LNCAP (cell line): ENCODE results near the gene KITLG.

ENCODE experiments used
- TF ChIP-seq, protein P1 (sequence below): fragments of 450-650 bp; IDR thresholded peaks from 2 replicates; pipeline ENCODE4 v1.5.1; 2017; ENCODE audit warnings: mild to moderate bottlenecking

The KITLG gene

DNA sequence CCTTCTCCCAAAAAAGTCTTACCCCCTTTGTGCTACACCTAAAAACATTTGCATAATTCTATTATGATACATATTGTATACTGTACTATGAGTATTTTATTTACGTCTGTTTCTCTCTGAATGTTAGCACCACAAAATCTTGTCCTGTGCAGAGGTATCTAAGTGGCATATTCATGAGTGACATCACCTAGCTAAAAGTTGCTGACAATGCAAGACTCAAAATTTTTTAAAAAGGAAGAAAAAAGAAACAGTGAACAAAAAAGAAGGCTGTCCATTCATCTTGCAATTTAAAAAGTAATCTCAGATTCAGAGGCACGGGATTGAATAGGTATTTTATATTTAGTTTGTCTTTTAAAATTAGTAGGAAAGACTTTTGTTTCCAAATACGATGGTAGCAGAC, 69.4 kb downstream of the KITLG start:
- TF ChIP-seq, protein P1, sequence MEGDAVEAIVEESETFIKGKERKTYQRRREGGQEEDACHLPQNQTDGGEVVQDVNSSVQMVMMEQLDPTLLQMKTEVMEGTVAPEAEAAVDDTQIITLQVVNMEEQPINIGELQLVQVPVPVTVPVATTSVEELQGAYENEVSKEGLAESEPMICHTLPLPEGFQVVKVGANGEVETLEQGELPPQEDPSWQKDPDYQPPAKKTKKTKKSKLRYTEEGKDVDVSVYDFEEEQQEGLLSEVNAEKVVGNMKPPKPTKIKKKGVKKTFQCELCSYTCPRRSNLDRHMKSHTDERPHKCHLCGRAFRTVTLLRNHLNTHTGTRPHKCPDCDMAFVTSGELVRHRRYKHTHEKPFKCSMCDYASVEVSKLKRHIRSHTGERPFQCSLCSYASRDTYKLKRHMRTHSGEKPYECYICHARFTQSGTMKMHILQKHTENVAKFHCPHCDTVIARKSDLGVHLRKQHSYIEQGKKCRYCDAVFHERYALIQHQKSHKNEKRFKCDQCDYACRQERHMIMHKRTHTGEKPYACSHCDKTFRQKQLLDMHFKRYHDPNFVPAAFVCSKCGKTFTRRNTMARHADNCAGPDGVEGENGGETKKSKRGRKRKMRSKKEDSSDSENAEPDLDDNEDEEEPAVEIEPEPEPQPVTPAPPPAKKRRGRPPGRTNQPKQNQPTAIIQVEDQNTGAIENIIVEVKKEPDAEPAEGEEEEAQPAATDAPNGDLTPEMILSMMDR, result no peak

DNA sequence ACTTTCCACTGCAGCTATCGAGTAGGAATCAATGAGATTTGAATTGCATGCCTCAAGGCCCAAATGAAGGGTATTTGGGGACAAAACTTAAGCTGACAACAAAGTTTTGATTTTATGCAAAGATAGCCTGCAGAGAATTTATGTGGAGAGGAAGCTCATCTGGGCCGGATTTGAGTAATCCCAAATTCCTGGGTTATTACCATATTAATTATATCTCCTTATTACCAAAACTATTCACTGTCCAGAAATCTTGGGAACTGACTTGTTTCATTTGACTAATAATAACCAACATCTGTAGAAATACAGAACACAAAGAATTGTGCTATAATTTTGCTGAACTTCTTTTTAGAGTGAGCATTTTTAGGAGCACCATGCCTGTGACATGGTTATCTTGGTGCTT, 70.4 kb downstream of the KITLG start:
- TF ChIP-seq, protein P1, result no peak

DNA sequence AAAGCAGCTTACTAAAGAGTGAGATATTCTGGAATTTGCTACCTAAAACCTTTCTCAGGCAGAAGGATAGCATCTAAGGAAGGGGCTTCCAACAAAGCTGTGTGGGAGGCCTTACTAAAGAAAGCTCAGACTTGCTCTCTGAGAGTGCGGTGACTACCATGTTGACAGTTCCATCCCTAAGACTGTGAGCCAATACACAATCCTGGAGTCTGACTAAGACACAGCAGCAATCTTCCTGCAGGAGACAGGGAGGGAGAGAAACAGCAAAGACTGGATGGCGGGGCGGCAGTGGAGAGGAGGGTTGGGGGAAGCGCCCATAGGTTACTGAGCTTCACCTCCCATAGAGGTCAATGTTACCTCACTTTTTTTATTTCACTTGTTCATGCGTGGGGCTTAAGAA, 70.9 kb downstream of the KITLG start:
- TF ChIP-seq, protein P1, result no peak

DNA sequence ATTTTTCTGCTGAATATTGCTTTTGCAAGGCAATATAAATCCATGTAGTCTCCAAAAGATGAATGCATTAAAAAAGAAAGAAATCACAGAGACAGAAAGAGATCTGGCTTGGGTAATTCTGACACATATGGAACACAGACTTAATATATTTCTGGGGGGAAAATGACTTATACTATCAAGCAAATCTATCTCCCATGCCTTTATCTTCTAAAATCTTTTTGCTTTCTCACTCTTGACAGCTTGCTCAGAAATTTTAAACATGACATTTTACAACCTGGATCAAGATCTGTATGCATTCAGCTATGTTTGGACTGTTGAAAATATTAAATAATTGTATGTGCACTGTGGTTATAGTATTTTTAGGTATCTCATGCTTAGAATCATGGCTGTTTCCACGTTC, 73.0 kb downstream of the KITLG start:
- TF ChIP-seq, protein P1, result no peak

DNA sequence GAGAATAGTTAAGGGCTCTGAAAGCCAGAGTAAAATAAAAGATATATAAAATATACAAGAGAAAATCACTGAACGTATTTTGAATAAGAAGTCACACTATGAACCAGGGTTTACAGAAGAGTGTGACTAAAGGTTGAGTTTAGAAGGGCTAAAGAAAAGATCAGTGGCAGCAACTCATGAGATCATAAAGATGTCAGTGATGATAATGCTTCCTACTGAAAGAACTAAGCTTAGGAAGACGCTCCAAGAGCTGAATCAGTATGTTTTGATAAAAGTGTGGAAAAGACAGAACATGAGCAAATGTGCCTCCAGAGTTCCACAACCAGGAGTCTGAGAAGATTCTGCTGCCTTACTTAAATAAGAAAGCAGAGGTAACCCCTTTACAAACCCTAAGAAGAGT, 74.6 kb downstream of the KITLG start:
- TF ChIP-seq, protein P1, result no peak

DNA sequence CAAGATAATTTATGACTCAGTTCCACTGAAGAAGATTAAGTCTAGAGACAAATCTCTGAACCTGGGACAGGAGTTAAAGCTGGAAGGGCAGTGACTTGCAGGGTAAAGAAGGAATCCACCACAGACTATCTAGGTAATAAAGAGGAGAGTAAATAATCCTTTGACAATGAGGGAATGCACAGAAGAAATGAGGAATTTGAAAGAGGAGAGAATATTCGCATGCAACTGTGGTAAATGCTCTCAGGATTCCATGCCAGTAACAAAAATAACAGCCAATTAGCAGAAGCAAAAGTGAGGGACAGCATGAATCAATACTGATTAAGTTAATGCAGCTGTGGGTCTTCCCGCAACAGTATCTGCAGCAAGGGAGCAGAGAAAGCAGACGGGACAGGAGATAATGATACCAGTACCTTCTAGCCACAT, 77.0 kb downstream of the KITLG start:
- TF ChIP-seq, protein P1, result no peak

DNA sequence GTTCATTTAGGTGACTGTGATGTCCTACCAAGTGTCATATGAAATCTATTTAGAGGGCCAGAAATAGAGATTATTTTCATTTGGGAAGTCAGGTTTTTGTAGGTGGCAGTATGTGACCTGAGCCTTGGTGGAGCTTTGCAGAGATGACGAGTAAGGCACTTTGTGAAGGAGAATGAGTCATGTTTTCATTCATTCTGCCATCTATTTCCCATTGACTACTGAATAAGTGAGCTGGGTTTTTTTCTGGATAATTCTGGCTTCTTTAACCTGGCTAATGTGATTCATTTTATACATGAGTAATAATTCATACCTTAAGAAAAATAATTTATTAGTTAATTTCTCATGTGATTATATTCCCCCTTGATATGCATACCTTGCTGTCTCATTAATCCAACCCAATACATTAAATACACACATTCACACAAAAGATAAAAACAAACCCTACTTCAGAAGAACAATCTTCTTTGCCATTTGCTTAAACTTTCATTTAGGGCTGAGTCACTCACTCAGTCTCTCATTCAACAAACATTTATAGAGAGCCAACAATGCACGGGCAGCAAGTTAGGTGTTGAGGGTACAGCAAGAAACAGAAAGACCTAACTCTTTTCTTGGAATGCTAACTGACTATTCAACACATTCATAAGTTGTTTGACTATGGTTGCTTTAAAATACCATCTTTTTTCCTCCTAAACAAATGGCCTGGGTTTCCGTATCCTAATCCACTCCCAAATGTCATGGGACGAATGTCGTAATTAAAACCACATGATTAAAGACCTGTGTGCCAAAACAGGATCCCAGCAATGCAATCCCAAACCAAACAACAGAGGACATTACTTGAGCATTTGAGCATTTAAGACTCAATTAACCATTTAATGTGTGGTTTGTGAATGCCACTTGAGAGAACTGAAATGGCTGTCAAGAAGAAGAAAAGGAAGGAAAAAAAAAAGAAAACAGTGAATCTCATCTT, 78.0 kb downstream of the KITLG start:
- TF ChIP-seq, protein P1, result no peak
